Keratinocyte (primary cell): ENCODE results near the gene KLHDC7A. TPM values are rescaled to one million over a fixed set of nuclear protein-coding genes. Genes with fewer than 3 reads are reported as not detected.

Experiments
- DNase-seq: peaks from one replicate; pipeline ENCODE4 v3.0.0-alpha.2; 2011; ENCODE audit warnings: low read depth, missing footprints, low spot score
- FAIRE-seq: peaks from 2 replicates; lab custom pipeline; 2011; peaks lifted over from hg19 to GRCh38; lab: Jason Lieb, UNC
- H2AFZ ChIP-seq: 2 replicates; pipeline ENCODE4 v1.6.0; 2012; ENCODE audit warnings: low read length, control low read depth, inconsistent platforms; ENCODE audit not compliant: control insufficient read depth
- H3K27ac ChIP-seq: 2 replicates; pipeline ENCODE4 v1.5.1; 2011; ENCODE audit warnings: low read length; ENCODE audit not compliant: control insufficient read depth, insufficient read depth
- H3K27me3 ChIP-seq: 3 replicates; pipeline ENCODE4 v1.6.0; 2011; ENCODE audit warnings: low read length; ENCODE audit not compliant: control insufficient read depth, insufficient read depth; ENCODE audit errors: extremely low read depth
- H3K36me3 ChIP-seq, 2 experiments: 2 replicates in 1 of 2; 3 replicates in 1 of 2; pipeline ENCODE4 v1.5.1; 2011; ENCODE audit warnings: low read length in 2 of 2, mild to moderate bottlenecking in 1 of 2; ENCODE audit not compliant: control insufficient read depth in 2 of 2, insufficient read depth in 2 of 2; ENCODE audit errors: extremely low read depth in 1 of 2
- H3K4me1 ChIP-seq: 3 replicates; pipeline ENCODE4 v1.5.1; 2011; ENCODE audit warnings: low read length; ENCODE audit not compliant: control insufficient read depth, insufficient read depth; ENCODE audit errors: extremely low read depth
- H3K4me2 ChIP-seq: 3 replicates; pipeline ENCODE4 v1.6.0; 2011; ENCODE audit warnings: low read depth, low read length; ENCODE audit not compliant: control insufficient read depth, insufficient read depth; ENCODE audit errors: extremely low read depth
- H3K4me3 ChIP-seq, 3 experiments: fragments of 200-600 bp in 1 of 3; sonication (generic) in 1 of 3; 2 replicates in 2 of 3; 3 replicates in 1 of 3; pipeline ENCODE4 v1.5.1; 2011 to 2016; ENCODE audit warnings: low read length in 3 of 3, mild to moderate bottlenecking in 3 of 3, control low read depth in 2 of 3, inconsistent platforms in 1 of 3, low read depth in 1 of 3, mixed read lengths in 1 of 3, mixed run types in 1 of 3, moderate library complexity in 1 of 3; ENCODE audit not compliant: control insufficient read depth in 2 of 3, insufficient read depth in 2 of 3; ENCODE audit errors: extremely low read depth in 1 of 3
- H3K79me2 ChIP-seq: 2 replicates; pipeline ENCODE4 v1.6.0; 2012; ENCODE audit warnings: low read length; ENCODE audit not compliant: control insufficient read depth, insufficient read depth
- H3K9ac ChIP-seq: 3 replicates; pipeline ENCODE4 v1.6.0; 2011; ENCODE audit warnings: low read length; ENCODE audit not compliant: control insufficient read depth, insufficient read depth; ENCODE audit errors: extremely low read depth
- H3K9me1 ChIP-seq: 3 replicates; pipeline ENCODE4 v1.6.0; 2011; ENCODE audit warnings: low read length; ENCODE audit not compliant: control insufficient read depth, insufficient read depth; ENCODE audit errors: extremely low read depth
- H3K9me3 ChIP-seq: 2 replicates; pipeline ENCODE4 v1.5.1; 2012; ENCODE audit warnings: low read depth, low read length; ENCODE audit not compliant: control insufficient read depth
- H4K20me1 ChIP-seq: 3 replicates; pipeline ENCODE4 v1.6.0; 2011; ENCODE audit warnings: low read length; ENCODE audit not compliant: control insufficient read depth, insufficient read depth; ENCODE audit errors: extremely low read depth
- CTCF ChIP-seq, 3 experiments: IDR thresholded peaks in 1 of 3; conservative IDR thresholded peaks in 1 of 3; optimal IDR thresholded peaks in 1 of 3; 2 replicates in 2 of 3; 3 replicates in 1 of 3; pipeline versions ENCODE3 to v1.5.1; 2011; ENCODE audit warnings: low read length in 3 of 3, mild to moderate bottlenecking in 3 of 3, moderate library complexity in 2 of 3, control low read depth in 1 of 3, inconsistent platforms in 1 of 3; ENCODE audit not compliant: insufficient read depth in 2 of 3; ENCODE audit errors: extremely low read depth in 1 of 3
- EZH2 ChIP-seq: IDR thresholded peaks from one replicate; pipeline ENCODE4 v1.6.1; 2012; ENCODE audit warnings: inconsistent platforms, mild to moderate bottlenecking, low read length, moderate library complexity
- dilution Hi-C: fragments of 300-500 bp; cut with MboI; formaldehyde crosslinking; loops from one replicate; pipeline ENCODE4 v1.7.0; 2020; ENCODE audit warnings: low sequenced_read_pairs; ENCODE audit not compliant: extremely low pct_ligation_motif_present
- polyA plus RNA-seq, 5 experiments: library from polyadenylated mRNA; depleted of rRNA in 3 of 5; stranded (reverse) in 3 of 5; stranded (forward) in 1 of 5; unstranded in 1 of 5; fragments of >200 nt; gene quantifications; 1 replicate in 1 of 5; 2 replicates in 3 of 5; 3 replicates in 1 of 5; pipeline versions ENCODE4 v1.2.1 to v1.2.3, GENCODE V29; 2011 to 2012; ENCODE audit warnings: missing spikeins in 2 of 5, low read depth in 1 of 5, low replicate concordance in 1 of 5

Gene KLHDC7A
- polyA plus RNA-seq, 1 donor (not counting 4 experiments of a cell fraction or from before 2014, with no cell fraction given): not detected

DNA sequence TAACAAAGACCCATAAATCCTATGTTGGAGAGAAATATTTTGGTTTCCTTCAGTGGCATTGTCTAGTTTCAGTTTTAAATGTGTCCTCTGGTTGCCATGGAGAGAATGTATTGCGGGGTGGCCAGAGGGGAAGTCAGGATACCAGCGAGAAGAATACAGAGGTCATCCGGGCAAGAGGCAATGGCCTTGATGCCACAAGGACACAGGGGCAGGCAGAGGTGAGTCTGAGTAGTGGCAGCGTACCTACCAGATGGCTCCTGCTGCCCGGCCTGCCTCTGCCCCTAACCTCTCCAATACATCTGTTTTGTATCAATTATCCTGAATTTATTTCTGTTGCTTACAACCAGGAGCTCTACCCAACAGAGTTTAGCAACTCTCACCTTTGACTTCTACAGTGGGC, 14.9 kb downstream of the KLHDC7A start:
- Histone ChIP-seq H3K4me2 (no peak overlapping the region), H4K20me1 (no peaks in the 10 kb centered on the region), H3K4me1 (no peaks in the 10 kb centered on the region), H3K9me1 (no peaks in the 10 kb centered on the region), H2AFZ (no peak overlapping the region), H3K79me2 (no peaks in the 10 kb centered on the region), H3K27me3 (no peaks in the 10 kb centered on the region), H3K9me3 (no peaks in the 10 kb centered on the region), H3K27ac (no peak overlapping the region), H3K36me3 (no peaks in the 10 kb centered on the region), H3K9ac (no peak overlapping the region), H3K4me3 (no peak overlapping the region)
- dilution Hi-C loops: no loop called here
- TF ChIP-seq EZH2: no peak
- no peak for TF ChIP-seq CTCF (optimal IDR thresholded peaks at IDR 0.05 in 1 of 3, IDR thresholded peaks at IDR 0.05 in 1 of 3, conservative IDR thresholded peaks at IDR 0.05 in 1 of 3; ENCODE audit: extremely low read depth in 1 of 3, insufficient read depth in 2 of 3, low read length in 3 of 3)
- FAIRE-seq: no peak
- DNase-seq: no peak

DNA sequence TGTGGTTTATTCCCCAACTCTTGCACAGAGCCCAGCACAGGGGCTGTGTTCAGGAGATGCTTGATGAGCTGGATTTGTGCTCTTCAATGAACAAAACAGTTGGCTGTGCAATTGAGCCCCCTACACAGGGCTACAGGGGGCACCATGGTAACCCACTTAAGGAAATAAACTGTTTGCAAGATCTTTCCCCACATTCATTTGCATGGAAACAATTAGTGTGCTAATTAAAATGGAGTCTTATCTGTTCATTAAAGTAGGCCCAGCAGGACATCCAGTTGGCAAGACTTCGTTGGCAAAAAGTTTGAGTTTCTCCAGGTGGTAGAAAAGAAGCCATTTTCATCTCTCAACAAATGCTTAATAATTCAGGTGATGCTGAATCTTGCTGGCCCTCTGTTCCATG, 15.3 kb downstream of the KLHDC7A start:
- FAIRE-seq: no peak

More for the DNA sequence above, 15.3 kb downstream of the KLHDC7A start:
- no peak for TF ChIP-seq CTCF (optimal IDR thresholded peaks at IDR 0.05 in 1 of 3, IDR thresholded peaks at IDR 0.05 in 1 of 3, conservative IDR thresholded peaks at IDR 0.05 in 1 of 3; ENCODE audit: extremely low read depth in 1 of 3, insufficient read depth in 2 of 3, low read length in 3 of 3)
- no peak for TF ChIP-seq EZH2
- H3K36me3 ChIP-seq: no peaks in the 10 kb centered on the region
- dilution Hi-C loops: no loop called here
- H3K27me3 ChIP-seq: no peaks in the 10 kb centered on the region
- no peaks in the 10 kb centered on the region for H3K9me3 ChIP-seq
- DNase-seq: no peak
- no peaks in the 10 kb centered on the region for H4K20me1 ChIP-seq
- H3K79me2 ChIP-seq: no peaks in the 10 kb centered on the region
- no peaks in the 10 kb centered on the region for H3K4me1 ChIP-seq
- H3K27ac ChIP-seq: no peak overlapping the region
- no peaks in the 10 kb centered on the region for H3K9me1 ChIP-seq
- no peak overlapping the region for H3K9ac ChIP-seq
- H2AFZ ChIP-seq: no peak overlapping the region
- no peak overlapping the region for H3K4me2 ChIP-seq
- H3K4me3 ChIP-seq: no peak overlapping the region
